Right lobe of liver (tissue), 6 donors: ENCODE measurements around the gene LRP2BP. TPM values are rescaled to one million over a fixed set of nuclear protein-coding genes. Genes with fewer than 3 reads are reported as not detected.

Experiments used
- ATAC-seq, 4 donors: fragments of 200-7000 bp; cut with Tn5 transposase; one replicate each; pipeline ENCODE4 v1.9.1; 2020; ENCODE audit warnings: mild to moderate bottlenecking in 4 of 4, moderate library complexity in 4 of 4
- DNase-seq, 3 donors: peaks; one replicate each; pipeline ENCODE4 v3.0.0-alpha.2; 2020
- H3K27ac ChIP-seq, 3 donors: fragments of 200-600 bp; one replicate each; pipeline ENCODE4 v1.8.0; 2022
- H3K27me3 ChIP-seq, 2 donors: fragments of 200-600 bp; one replicate each; pipeline ENCODE4 v1.8.0; 2022
- H3K36me3 ChIP-seq, 4 donors: fragments of 200-600 bp; sonication (generic) in 1 of 4; one replicate each; pipeline versions ENCODE4 v1.5.1 to v1.8.0; 2017 to 2022; ENCODE audit warnings: control low read depth in 1 of 4
- H3K4me1 ChIP-seq, 4 donors: fragments of 200-600 bp; sonication (generic) in 1 of 4; one replicate each; pipeline versions ENCODE4 v1.5.1 to v1.8.0; 2017 to 2022; ENCODE audit warnings: control low read depth in 1 of 4
- H3K4me3 ChIP-seq, 3 donors: fragments of 200-600 bp; one replicate each; pipeline ENCODE4 v1.8.0; 2022
- H3K9me3 ChIP-seq, 4 donors: fragments of 200-600 bp; sonication (generic) in 1 of 4; one replicate each; pipeline versions ENCODE4 v1.5.1 to v1.8.0; 2017 to 2022; ENCODE audit warnings: control low read depth in 1 of 4
- POLR2A ChIP-seq: fragments of 450-650 bp; IDR thresholded peaks from one replicate; pipeline ENCODE4 v1.6.1; 2017; ENCODE audit warnings: antibody characterized with exemption, mild to moderate bottlenecking
- WGBS: methylation state at CpG from one replicate; pipeline ENCODE4 v1.1.6; 2018; ENCODE audit warnings: low coverage, low lambda C conversion rate; ENCODE audit not compliant: insufficient coverage; ENCODE audit errors: missing lambda C conversion rate; 5-methylcytosine and 5-hydroxymethylcytosine counted together
- intact Hi-C, 2 donors: fragments of 100-400 bp; cut with DNase I; formaldehyde crosslinking; loops; one replicate each; pipeline versions ENCODE4 v1.11.2 to v1.14.1; 2022
- long read RNA-seq: library from polyadenylated mRNA; unstranded; transcript quantifications from one replicate; pipeline ENCODE4 v2.0.0, GENCODE V29; 2019
- total RNA-seq, 6 experiments: library from RNA; depleted of rRNA in 2 of 6; stranded (reverse); fragments of >200 nt in 2 of 6; fragmentation: NEBNext Ultra II Directional in 3 of 6; extraction: Animal tissue kit (Norgen Biotek cat#: 25700) in 3 of 6; gene quantifications; one replicate each; pipeline versions ENCODE4 v1.1.0 to v1.2.4, GENCODE V29; 2016 to 2023
- TF ChIP-seq, protein P1 (sequence below), 4 donors: fragments of 200-600 bp in 3 of 4; fragments of 450-650 bp in 1 of 4; IDR thresholded peaks; one replicate each; pipeline versions ENCODE4 v1.5.1 to v1.8.0; 2016 to 2022; ENCODE audit warnings: antibody characterized with exemption in 4 of 4, mild to moderate bottlenecking in 2 of 4
- donor health status: DM: no; HTN: yes; CAD: no.
- donor health status: DM: no; HTN: no; CAD: no.
- donor health status: DM: no; HTN: no; CAD: no.
- donor health status: DM: no; HTN: yes; CAD: no.
- donor health status: DM: no; HTN: yes; CAD: no.

Gene LRP2BP
- under 1 TPM; 0.19 to 0.37 (median 0.27) TPM for total RNA-seq
- long read RNA-seq = 0 reads

DNA sequence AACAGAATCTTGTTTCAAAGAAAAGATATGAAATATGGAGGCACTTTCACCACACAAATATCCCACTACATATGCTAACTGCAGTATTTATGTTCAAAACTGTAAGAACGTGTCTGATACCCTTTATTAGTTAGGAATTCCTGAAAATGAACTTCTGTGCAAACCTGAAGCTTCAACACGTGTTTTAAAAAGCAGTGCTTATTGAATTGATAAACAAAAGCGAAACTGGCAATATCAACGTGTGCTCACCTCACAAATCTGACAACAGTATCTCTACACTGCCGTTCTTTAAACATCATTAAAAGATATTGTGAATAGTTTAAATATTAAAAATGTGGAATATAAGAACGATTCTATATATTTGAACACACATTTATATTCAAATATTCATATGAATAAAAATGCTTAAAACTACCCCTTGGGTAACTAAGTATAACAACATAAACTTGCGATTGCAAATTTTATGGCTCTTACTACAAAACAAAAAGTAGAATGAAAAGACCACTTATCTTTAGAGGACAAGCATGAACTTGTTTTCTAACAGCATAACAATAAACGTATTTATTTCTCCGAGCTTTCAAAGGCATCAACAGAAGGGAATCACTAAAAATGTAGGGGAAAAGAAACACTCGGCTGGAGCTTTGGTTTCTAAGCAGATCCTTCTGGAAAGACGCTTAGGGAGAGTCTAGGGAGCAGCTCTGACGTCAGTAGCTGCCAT, at the start of gene LRP2BP:
LRP2BP (minus strand) TSS at position 687 of the 718 bp plus-strand sequence. CDS start 17,738 bp downstream, outside the sequence.
- Histone ChIP-seq H3K27me3 (no peaks in the 10 kb centered on the region), H3K27ac (peak within 1 kb of the TSS; percentile 100), H3K4me3 (peak within 1 kb of the TSS; percentile 57 to 80 (median 69)), H3K36me3 (peaks cover 0 to 17% (median 4%) of the 10 kb centered on the region in 4 donors), H3K4me1 (peaks cover 0 to 8% (median 4%) of the 10 kb centered on the region in 4 donors), H3K9me3 (no peaks in the 10 kb centered on the region)
- TF ChIP-seq, protein P1, sequence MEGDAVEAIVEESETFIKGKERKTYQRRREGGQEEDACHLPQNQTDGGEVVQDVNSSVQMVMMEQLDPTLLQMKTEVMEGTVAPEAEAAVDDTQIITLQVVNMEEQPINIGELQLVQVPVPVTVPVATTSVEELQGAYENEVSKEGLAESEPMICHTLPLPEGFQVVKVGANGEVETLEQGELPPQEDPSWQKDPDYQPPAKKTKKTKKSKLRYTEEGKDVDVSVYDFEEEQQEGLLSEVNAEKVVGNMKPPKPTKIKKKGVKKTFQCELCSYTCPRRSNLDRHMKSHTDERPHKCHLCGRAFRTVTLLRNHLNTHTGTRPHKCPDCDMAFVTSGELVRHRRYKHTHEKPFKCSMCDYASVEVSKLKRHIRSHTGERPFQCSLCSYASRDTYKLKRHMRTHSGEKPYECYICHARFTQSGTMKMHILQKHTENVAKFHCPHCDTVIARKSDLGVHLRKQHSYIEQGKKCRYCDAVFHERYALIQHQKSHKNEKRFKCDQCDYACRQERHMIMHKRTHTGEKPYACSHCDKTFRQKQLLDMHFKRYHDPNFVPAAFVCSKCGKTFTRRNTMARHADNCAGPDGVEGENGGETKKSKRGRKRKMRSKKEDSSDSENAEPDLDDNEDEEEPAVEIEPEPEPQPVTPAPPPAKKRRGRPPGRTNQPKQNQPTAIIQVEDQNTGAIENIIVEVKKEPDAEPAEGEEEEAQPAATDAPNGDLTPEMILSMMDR (IDR thresholded peaks at IDR 0.05) = no peak
- no peak for TF ChIP-seq POLR2A
- intact Hi-C loops = loop anchor here in 1 of 2 donors (10.0 kb wide), 1 partner anchor 191 kb away; the partner anchor contains the start of genes CFAP97 and SNX25
- DNase-seq (no peak), ATAC-seq (no peak)
- 1% methylated on average over 11 of the region's 12 CpGs for WGBS

DNA sequence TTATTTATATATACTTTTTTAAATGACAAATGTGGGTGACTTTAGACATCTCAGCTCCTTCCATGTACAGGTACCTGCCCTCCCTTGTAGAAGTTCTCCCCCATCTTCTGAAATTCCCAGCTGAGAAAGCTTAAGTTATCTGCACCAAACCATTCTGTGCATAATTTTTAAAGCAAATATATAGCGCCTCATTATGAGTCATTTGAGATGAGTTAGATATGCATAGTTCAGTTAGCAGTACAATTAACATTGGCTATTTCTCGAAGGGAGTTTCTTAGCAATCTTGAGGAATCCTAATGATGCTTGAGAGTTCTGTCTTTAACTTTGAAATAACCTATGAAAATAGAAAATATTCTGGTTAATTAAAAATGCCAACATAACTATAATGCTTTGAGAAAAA, 49.5 kb upstream of the LRP2BP start:
- no peaks in the 10 kb centered on the region for H3K9me3 ChIP-seq
- H3K4me1 ChIP-seq = no peaks in the 10 kb centered on the region
- TF ChIP-seq, protein P1 (IDR thresholded peaks at IDR 0.05) = no peak
- no peak for TF ChIP-seq POLR2A
- H3K4me3 ChIP-seq = no peak overlapping the region
- no peak overlapping the region for H3K27ac ChIP-seq
- H3K27me3 ChIP-seq = no peaks in the 10 kb centered on the region
- 96% methylated on average over 2 of the region's 2 CpGs for WGBS
- intact Hi-C loops = no loop called here
- no peak for ATAC-seq
- no peak for DNase-seq
- H3K36me3 ChIP-seq = no peaks in the 10 kb centered on the region

DNA sequence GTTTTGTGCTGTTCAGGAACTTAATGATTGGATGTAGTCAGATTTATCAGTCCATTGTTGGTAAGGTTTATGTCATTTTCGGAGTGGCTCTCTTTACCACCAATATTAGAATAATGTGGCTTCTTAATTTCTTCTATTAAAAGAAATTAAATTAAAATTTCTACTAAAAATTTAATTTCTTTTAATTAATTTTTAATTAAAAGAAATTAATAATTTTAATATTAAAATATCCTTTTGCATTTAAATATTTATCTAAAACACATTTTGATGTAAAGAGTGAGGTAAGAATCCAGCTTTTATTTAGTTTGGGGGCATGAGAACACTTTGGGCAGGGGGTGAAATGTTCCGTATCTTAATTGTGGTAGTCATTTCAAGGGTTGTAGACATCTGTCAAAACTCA, 45.8 kb upstream of the LRP2BP start:
- Histone ChIP-seq H3K27me3 (no peaks in the 10 kb centered on the region), H3K36me3 (no peaks in the 10 kb centered on the region), H3K4me3 (no peak overlapping the region), H3K4me1 (no peaks in the 10 kb centered on the region), H3K27ac (no peak overlapping the region), H3K9me3 (no peaks in the 10 kb centered on the region)
- no peak for TF ChIP-seq POLR2A
- TF ChIP-seq, protein P1 (IDR thresholded peaks at IDR 0.05) = no peak
- WGBS = 81% methylated on average over 2 of the region's 2 CpGs
- DNase-seq (no peak), ATAC-seq (no peak)
- intact Hi-C loops = no loop called here

DNA sequence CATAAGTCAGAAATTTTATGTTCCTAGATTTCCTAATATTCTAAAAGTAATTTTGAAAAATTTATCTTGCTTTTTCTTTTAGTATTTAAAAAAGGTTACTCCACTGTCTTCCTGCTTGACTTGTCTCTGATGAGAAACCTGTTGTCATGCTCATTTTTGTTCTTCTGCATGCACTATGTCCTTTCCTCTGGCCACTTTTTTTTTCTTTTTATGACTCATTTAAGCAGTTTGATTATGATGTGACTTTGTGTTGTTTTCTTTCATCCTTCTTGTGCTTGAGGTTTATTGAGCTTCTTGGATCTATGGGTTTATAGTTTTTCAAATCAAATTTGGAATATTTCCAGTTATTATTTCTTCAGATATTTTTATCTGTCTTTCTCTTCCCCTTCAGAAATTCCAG, 42.1 kb upstream of the LRP2BP start:
- no peak for TF ChIP-seq POLR2A
- TF ChIP-seq, protein P1 (IDR thresholded peaks at IDR 0.05) = no peak
- intact Hi-C loops = no loop called here
- ATAC-seq = no peak

More for the DNA sequence above, 42.1 kb upstream of the LRP2BP start:
- Histone ChIP-seq H3K4me1 (no peaks in the 10 kb centered on the region), H3K9me3 (no peaks in the 10 kb centered on the region), H3K4me3 (no peak overlapping the region), H3K36me3 (no peaks in the 10 kb centered on the region), H3K27ac (no peak overlapping the region), H3K27me3 (no peaks in the 10 kb centered on the region)
- DNase-seq = no peak
